Measurements from ENCODE around the gene PSMD8. TPM values are rescaled to one million over a fixed set of nuclear protein-coding genes. Genes with fewer than 3 reads are reported as not detected.

Gene PSMD8
- total RNA-seq, 1 donor from 2014 or later: 215 TPM

DNA sequence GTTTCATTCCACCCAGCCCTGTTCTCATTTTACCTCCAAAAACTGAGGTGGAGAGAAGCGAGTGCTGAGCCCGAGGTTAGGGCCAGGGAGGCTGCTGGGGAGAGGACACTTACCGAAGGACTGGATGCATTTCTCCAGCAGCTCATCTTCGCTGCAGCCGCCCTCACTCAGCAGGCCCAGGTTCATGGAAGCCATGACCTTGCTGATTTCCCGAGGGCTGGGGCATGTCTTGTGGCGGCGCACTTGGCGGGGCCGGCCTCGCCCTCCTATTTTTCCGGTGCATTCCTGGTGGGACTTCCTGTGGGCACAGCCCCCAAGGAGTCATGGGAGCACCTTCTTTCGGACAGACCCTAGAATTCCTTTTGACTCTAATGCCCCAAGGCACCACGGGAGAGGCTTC, 47.5 kb downstream of the PSMD8 start:
- H3K27me3 Mint-ChIP-seq (ENCODE audit: low read depth, unreplicated experiment): peaks cover 36% of the 10 kb centered on the region

DNA sequence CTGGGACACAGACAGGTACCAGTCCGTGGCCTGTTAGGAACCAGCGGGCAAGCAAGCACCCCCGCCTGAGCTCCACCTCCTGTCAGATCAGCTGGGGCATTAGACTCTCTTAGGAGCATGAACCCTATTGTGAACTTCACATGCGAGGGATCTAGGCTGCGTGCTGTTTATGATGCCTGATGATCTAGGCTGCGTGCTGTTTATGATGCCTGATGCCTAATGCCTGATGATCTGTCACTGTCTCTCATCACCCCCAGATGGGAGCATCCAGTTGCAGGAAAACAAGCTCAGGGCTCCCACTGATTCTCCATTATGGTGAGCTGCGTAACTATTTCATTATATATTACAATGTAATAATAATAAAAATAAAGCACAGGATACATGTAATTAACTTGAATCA, 48.1 kb downstream of the PSMD8 start:
- no peaks in the 10 kb centered on the region for H3K9me3 Mint-ChIP-seq (ENCODE audit: unreplicated experiment)
- no peak for FAIRE-seq

More for the DNA sequence above, 47.5 kb downstream of the PSMD8 start:
- Histone ChIP-seq H3K9ac (ENCODE audit: low read length) (no peak overlapping the region), H3K4me1 (ENCODE audit: insufficient read depth, low read length) (no peaks in the 10 kb centered on the region), H3K36me3 (ENCODE audit: insufficient read depth, low read length) (no peaks in the 10 kb centered on the region), H3K27ac (ENCODE audit: low read depth, low read length) (no peak overlapping the region), H3K4me3 (ENCODE audit: insufficient read depth, low read depth, low read length) (no peak overlapping the region), H2AFZ (ENCODE audit: low read depth, low read length) (no peak overlapping the region), H4K20me1 (ENCODE audit: insufficient read depth, low read length) (no peaks in the 10 kb centered on the region), H3K79me2 (ENCODE audit: insufficient read depth, low read length) (no peaks in the 10 kb centered on the region), H3K9me3 (ENCODE audit: insufficient read depth, low read depth, low read length) (no peaks in the 10 kb centered on the region), H3K4me2 (ENCODE audit: low read length) (no peak overlapping the region), H3K27me3 (ENCODE audit: insufficient read depth, low read length) (peaks cover 18% of the 10 kb centered on the region)
- no peak for FAIRE-seq
- Mint-ChIP-seq H3K27ac (ENCODE audit: unreplicated experiment) (no peak overlapping the region), H3K4me1 (ENCODE audit: low read depth, unreplicated experiment) (peaks cover 1% of the 10 kb centered on the region), H3K9me3 (ENCODE audit: unreplicated experiment) (no peaks in the 10 kb centered on the region), H3K4me3 (ENCODE audit: unreplicated experiment) (no peak overlapping the region), H3K36me3 (ENCODE audit: low read depth, unreplicated experiment) (peaks cover 2% of the 10 kb centered on the region)
- TF ChIP-seq EZH2 (IDR thresholded peaks at IDR 0.05; ENCODE audit: insufficient read depth, low read length): no peak
- no peak for DNase-seq (ENCODE audit: low read depth)

DNA sequence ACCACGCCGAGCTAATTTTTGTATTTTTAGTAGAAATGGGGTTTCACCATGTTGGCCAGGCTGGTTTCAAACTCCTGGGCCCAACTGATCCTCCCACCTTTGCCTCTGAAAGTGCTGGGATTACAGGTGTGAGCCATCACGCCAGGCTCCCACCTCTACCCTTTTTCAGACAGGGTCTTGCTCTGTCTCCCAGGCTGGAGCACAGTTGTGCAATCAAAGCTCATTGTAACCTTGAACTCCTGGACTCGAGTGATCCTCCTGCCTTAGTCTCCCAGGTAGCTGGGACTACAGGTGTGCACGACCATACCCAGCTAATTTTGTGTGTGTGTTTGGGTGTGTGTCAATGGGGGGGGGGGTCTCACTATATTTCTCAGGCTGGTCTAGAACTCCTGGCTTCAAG, 49.9 kb downstream of the PSMD8 start:
- TF ChIP-seq EZH2 (IDR thresholded peaks at IDR 0.05; ENCODE audit: insufficient read depth, low read length): no peak
- no peaks in the 10 kb centered on the region for H3K79me2 ChIP-seq (ENCODE audit: insufficient read depth, low read length)
- no peak overlapping the region for H3K4me2 ChIP-seq (ENCODE audit: low read length)
- Mint-ChIP-seq H3K9me3 (ENCODE audit: unreplicated experiment) (no peaks in the 10 kb centered on the region), H3K27ac (ENCODE audit: unreplicated experiment) (no peak overlapping the region), H3K4me1 (ENCODE audit: low read depth, unreplicated experiment) (peaks cover 1% of the 10 kb centered on the region), H3K4me3 (ENCODE audit: unreplicated experiment) (no peak overlapping the region), H3K27me3 (ENCODE audit: low read depth, unreplicated experiment) (peaks cover 21% of the 10 kb centered on the region), H3K36me3 (ENCODE audit: low read depth, unreplicated experiment) (peaks cover 2% of the 10 kb centered on the region)
- no peak overlapping the region for H3K4me3 ChIP-seq (ENCODE audit: insufficient read depth, low read depth, low read length)
- no peaks in the 10 kb centered on the region for H3K36me3 ChIP-seq (ENCODE audit: insufficient read depth, low read length)
- H3K4me1 ChIP-seq (ENCODE audit: insufficient read depth, low read length): no peaks in the 10 kb centered on the region
- no peaks in the 10 kb centered on the region for H4K20me1 ChIP-seq (ENCODE audit: insufficient read depth, low read length)
- no peak for DNase-seq (ENCODE audit: low read depth)
- no peak overlapping the region for H2AFZ ChIP-seq (ENCODE audit: low read depth, low read length)
- no peak overlapping the region for H3K9ac ChIP-seq (ENCODE audit: low read length)
- FAIRE-seq: no peak
- H3K27ac ChIP-seq (ENCODE audit: low read depth, low read length): no peak overlapping the region
- H3K9me3 ChIP-seq (ENCODE audit: insufficient read depth, low read depth, low read length): no peaks in the 10 kb centered on the region
- H3K27me3 ChIP-seq (ENCODE audit: insufficient read depth, low read length): peaks cover 9% of the 10 kb centered on the region

More for the DNA sequence above, 48.1 kb downstream of the PSMD8 start:
- TF ChIP-seq, protein P1, sequence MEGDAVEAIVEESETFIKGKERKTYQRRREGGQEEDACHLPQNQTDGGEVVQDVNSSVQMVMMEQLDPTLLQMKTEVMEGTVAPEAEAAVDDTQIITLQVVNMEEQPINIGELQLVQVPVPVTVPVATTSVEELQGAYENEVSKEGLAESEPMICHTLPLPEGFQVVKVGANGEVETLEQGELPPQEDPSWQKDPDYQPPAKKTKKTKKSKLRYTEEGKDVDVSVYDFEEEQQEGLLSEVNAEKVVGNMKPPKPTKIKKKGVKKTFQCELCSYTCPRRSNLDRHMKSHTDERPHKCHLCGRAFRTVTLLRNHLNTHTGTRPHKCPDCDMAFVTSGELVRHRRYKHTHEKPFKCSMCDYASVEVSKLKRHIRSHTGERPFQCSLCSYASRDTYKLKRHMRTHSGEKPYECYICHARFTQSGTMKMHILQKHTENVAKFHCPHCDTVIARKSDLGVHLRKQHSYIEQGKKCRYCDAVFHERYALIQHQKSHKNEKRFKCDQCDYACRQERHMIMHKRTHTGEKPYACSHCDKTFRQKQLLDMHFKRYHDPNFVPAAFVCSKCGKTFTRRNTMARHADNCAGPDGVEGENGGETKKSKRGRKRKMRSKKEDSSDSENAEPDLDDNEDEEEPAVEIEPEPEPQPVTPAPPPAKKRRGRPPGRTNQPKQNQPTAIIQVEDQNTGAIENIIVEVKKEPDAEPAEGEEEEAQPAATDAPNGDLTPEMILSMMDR (IDR thresholded peaks at IDR 0.05; ENCODE audit: insufficient read depth, low read depth, low read length): no peak
- no peak for TF ChIP-seq EZH2 (IDR thresholded peaks at IDR 0.05; ENCODE audit: insufficient read depth, low read length)
- no peak overlapping the region for H3K9ac ChIP-seq (ENCODE audit: low read length)
- H3K9me3 ChIP-seq (ENCODE audit: insufficient read depth, low read depth, low read length): no peaks in the 10 kb centered on the region
- no peak overlapping the region for H3K4me3 ChIP-seq (ENCODE audit: insufficient read depth, low read depth, low read length)
- H3K27me3 ChIP-seq (ENCODE audit: insufficient read depth, low read length): peaks cover 20% of the 10 kb centered on the region
- no peaks in the 10 kb centered on the region for H3K4me1 ChIP-seq (ENCODE audit: insufficient read depth, low read length)
- Mint-ChIP-seq H3K36me3 (ENCODE audit: low read depth, unreplicated experiment) (peaks cover 2% of the 10 kb centered on the region), H3K27ac (ENCODE audit: unreplicated experiment) (no peak overlapping the region), H3K4me3 (ENCODE audit: unreplicated experiment) (no peak overlapping the region), H3K4me1 (ENCODE audit: low read depth, unreplicated experiment) (peaks cover 1% of the 10 kb centered on the region), H3K27me3 (ENCODE audit: low read depth, unreplicated experiment) (peaks cover 31% of the 10 kb centered on the region)
- H3K36me3 ChIP-seq (ENCODE audit: insufficient read depth, low read length): no peaks in the 10 kb centered on the region
- H3K79me2 ChIP-seq (ENCODE audit: insufficient read depth, low read length): no peaks in the 10 kb centered on the region
- no peak for DNase-seq (ENCODE audit: low read depth)
- H3K4me2 ChIP-seq (ENCODE audit: low read length): no peak overlapping the region
- H4K20me1 ChIP-seq (ENCODE audit: insufficient read depth, low read length): no peaks in the 10 kb centered on the region
- no peak overlapping the region for H3K27ac ChIP-seq (ENCODE audit: low read depth, low read length)
- H2AFZ ChIP-seq (ENCODE audit: low read depth, low read length): no peak overlapping the region

All from astrocyte (in vitro differentiated cells and primary cell).